ENCODE data around the gene TSPEAR.

Gene TSPEAR

DNA sequence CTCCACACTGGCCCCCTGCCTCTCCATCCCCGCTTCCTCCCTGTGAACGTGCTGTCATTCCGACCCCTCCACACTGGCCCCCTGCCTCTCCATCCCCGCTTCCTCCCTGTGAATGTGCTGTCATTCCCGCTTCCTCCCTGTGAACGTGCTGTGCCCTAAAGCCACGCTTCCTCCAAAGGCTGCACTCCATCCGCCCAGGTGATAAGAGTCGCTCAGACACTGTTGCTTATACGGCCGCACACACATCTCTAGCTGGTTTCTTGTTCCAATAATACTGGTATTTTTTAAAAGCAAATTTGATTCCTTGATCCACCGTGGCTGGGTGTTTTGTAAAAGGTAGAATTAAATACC is 39.3 kb upstream of the TSPEAR start:
- CTCF ChIA-PET = no interaction called here
- TF ChIP-seq LEF1 (IDR thresholded peaks at IDR 0.05; ENCODE audit: borderline replicate concordance) = no peak
- no peak for TF ChIP-seq FOXK2 (IDR thresholded peaks at IDR 0.05)
- POLR2A ChIA-PET = no interaction called here
- no peak for DNase-seq (ENCODE audit: extremely low spot score)

DNA sequence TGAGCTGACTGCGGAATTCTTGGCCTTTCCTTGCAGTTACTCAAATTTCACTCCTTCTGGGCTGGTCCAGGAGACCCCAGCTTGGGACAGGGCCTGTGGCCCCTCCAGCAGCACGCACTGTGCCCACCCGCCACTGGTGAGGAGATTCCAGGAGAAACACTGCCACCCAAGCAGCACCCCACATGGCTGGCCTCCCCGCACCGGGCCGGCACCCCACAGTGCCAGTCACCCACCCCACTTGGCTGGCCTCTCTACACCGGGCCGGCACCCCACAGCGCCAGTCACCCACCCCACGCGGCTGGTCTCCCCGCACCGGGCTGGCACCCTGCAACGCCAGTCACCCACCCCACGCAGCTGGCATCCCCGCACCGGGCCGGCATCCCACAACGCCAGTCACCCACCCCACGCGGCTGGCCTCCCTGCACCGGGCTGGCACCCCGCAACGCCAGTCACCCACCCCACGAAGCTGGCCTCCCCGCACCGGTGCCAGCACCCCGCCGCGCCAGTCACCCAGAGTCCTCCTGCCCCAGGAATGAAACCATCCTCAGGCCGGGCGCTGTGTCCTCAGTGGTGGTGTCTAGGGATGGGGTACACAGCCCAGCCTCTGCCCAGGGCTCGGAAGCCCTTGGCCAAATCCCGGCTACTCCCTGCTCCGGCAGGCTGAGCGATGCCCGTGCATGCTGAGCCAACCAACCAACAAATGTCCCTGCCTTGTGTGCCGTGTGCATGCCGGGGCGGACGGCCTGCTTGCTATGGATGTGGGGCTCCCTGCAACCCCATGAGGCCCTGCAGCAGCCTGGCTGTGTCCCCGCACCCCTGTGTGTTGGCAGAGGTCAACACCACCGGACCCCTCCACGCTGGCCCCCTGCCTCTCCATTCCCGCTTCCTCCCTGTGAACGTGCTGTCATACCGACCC is 38.6 kb upstream of the TSPEAR start:
- CTCF ChIA-PET = no interaction called here
- TF ChIP-seq HDGF (IDR thresholded peaks at IDR 0.05; ENCODE audit: borderline replicate concordance) (no peak), ELF4 (IDR thresholded peaks at IDR 0.05) (no peak), BHLHE40 (IDR thresholded peaks at IDR 0.05; ENCODE audit: borderline replicate concordance) (no peak), L3MBTL2 (conservative IDR thresholded peaks at IDR 0.05) (no peak), NFRKB (IDR thresholded peaks at IDR 0.05) (no peak), FOXK2 (IDR thresholded peaks at IDR 0.05) (no peak), ARNT (IDR thresholded peaks at IDR 0.05) (no peak), CTBP1 (IDR thresholded peaks at IDR 0.05; ENCODE audit: borderline replicate concordance) (no peak), FOXA1 (IDR thresholded peaks at IDR 0.05) (no peak), LEF1 (IDR thresholded peaks at IDR 0.05; ENCODE audit: borderline replicate concordance) (no peak), SUZ12 (IDR thresholded peaks at IDR 0.05) (no peak), SP1 (IDR thresholded peaks at IDR 0.05) (no peak), FOXM1 (IDR thresholded peaks at IDR 0.05; ENCODE audit: borderline replicate concordance) (no peak), ZNF384 (IDR thresholded peaks at IDR 0.05) (no peak), TARDBP (IDR thresholded peaks at IDR 0.05) (no peak)
- TF ChIP-seq, protein P1, sequence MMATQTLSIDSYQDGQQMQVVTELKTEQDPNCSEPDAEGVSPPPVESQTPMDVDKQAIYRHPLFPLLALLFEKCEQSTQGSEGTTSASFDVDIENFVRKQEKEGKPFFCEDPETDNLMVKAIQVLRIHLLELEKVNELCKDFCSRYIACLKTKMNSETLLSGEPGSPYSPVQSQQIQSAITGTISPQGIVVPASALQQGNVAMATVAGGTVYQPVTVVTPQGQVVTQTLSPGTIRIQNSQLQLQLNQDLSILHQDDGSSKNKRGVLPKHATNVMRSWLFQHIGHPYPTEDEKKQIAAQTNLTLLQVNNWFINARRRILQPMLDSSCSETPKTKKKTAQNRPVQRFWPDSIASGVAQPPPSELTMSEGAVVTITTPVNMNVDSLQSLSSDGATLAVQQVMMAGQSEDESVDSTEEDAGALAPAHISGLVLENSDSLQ (IDR thresholded peaks at IDR 0.05) = no peak
- DNase-seq (ENCODE audit: extremely low spot score) = no peak
- POLR2A ChIA-PET = no interaction called here

DNA sequence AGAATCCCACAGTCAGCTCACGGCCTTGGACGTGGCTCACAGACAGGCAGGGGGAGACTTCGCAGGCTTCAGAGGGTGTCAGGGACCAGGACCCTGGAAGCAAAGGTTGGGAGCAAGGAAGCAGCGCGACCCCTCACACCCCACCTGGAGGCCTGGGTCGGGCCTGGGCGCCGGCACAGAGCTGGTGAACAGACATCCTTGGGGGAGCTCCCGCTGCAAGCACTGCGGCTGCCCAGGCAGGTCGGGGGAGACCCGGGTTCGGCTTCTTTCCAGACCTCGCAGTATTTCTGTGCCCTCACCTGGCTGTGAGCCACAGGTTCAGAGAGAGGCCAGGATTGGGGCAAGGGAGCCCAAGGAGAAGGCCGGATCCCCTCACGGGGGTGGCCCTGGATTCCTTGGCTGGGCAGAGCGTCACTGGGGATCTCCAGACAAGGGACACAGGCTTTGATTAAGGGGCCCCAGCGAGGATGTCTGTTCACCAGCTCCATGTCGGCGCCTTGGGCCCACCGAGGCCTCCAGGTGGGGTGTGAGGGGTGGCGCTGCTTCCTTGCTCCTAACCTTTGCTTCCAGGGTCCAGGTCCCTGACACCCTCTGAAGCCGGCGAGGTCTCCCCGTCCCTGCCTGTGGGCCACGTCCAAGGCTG is 37.9 kb upstream of the TSPEAR start:
- CTCF ChIA-PET = interaction anchor here (0.8 kb wide), 1 partner anchor 13 kb away, joined by 3 read pairs; no protein-coding TSS in a partner anchor
- no peak for TF ChIP-seq LEF1 (IDR thresholded peaks at IDR 0.05; ENCODE audit: borderline replicate concordance)
- no peak for TF ChIP-seq ZNF384 (IDR thresholded peaks at IDR 0.05)
- no peak for TF ChIP-seq SP1 (IDR thresholded peaks at IDR 0.05)
- TF ChIP-seq FOXA1 (IDR thresholded peaks at IDR 0.05) = no peak
- no peak for TF ChIP-seq HDGF (IDR thresholded peaks at IDR 0.05; ENCODE audit: borderline replicate concordance)
- TF ChIP-seq, protein P1 (IDR thresholded peaks at IDR 0.05) = no peak
- TF ChIP-seq FOXK2 (IDR thresholded peaks at IDR 0.05) = no peak
- no peak for TF ChIP-seq BHLHE40 (IDR thresholded peaks at IDR 0.05; ENCODE audit: borderline replicate concordance)
- no peak for TF ChIP-seq SUZ12 (IDR thresholded peaks at IDR 0.05)
- TF ChIP-seq ARNT (IDR thresholded peaks at IDR 0.05) = no peak
- TF ChIP-seq CTBP1 (IDR thresholded peaks at IDR 0.05; ENCODE audit: borderline replicate concordance) = no peak
- TF ChIP-seq FOXM1 (IDR thresholded peaks at IDR 0.05; ENCODE audit: borderline replicate concordance) = no peak
- no peak for TF ChIP-seq TARDBP (IDR thresholded peaks at IDR 0.05)
- TF ChIP-seq ELF4 (IDR thresholded peaks at IDR 0.05) = no peak
- TF ChIP-seq L3MBTL2 (conservative IDR thresholded peaks at IDR 0.05) = no peak
- no peak for TF ChIP-seq NFRKB (IDR thresholded peaks at IDR 0.05)
- POLR2A ChIA-PET = no interaction called here
- no peak for DNase-seq (ENCODE audit: extremely low spot score)

DNA sequence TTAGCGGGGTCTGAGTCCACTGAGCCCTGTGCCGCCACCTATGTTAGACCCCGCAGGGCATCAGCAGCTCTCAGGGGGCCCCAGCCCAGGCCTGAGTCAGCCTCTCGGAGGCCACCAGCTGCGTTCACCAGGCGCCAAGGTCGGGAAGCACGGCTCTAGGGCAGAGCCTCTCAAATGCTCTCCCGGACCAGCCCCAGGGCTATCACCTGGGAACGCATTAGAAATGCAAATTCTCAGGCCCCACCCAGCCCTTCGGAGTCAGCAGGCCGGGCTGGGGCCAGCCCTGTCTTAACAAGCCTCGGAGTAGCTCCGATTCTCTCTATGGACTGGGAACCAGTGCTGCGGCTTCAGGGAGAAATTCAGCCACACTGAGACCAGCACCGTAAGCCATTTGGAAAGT is 37.2 kb upstream of the TSPEAR start:
- TF ChIP-seq ZNF384 (IDR thresholded peaks at IDR 0.05) (no peak), SP1 (IDR thresholded peaks at IDR 0.05) (no peak), ELF4 (IDR thresholded peaks at IDR 0.05) (no peak), FOXM1 (IDR thresholded peaks at IDR 0.05; ENCODE audit: borderline replicate concordance) (no peak), LEF1 (IDR thresholded peaks at IDR 0.05; ENCODE audit: borderline replicate concordance) (no peak), HDGF (IDR thresholded peaks at IDR 0.05; ENCODE audit: borderline replicate concordance) (no peak), FOXK2 (IDR thresholded peaks at IDR 0.05) (no peak), FOXA1 (IDR thresholded peaks at IDR 0.05) (no peak), BHLHE40 (IDR thresholded peaks at IDR 0.05; ENCODE audit: borderline replicate concordance) (no peak), ARNT (IDR thresholded peaks at IDR 0.05) (no peak)
- ChIA-PET CTCF (interaction anchor here (0.8 kb wide), 1 partner anchor 13 kb away, joined by 3 read pairs; no protein-coding TSS in a partner anchor), POLR2A (no interaction called here)
- DNase-seq (ENCODE audit: extremely low spot score) = no peak

DNA sequence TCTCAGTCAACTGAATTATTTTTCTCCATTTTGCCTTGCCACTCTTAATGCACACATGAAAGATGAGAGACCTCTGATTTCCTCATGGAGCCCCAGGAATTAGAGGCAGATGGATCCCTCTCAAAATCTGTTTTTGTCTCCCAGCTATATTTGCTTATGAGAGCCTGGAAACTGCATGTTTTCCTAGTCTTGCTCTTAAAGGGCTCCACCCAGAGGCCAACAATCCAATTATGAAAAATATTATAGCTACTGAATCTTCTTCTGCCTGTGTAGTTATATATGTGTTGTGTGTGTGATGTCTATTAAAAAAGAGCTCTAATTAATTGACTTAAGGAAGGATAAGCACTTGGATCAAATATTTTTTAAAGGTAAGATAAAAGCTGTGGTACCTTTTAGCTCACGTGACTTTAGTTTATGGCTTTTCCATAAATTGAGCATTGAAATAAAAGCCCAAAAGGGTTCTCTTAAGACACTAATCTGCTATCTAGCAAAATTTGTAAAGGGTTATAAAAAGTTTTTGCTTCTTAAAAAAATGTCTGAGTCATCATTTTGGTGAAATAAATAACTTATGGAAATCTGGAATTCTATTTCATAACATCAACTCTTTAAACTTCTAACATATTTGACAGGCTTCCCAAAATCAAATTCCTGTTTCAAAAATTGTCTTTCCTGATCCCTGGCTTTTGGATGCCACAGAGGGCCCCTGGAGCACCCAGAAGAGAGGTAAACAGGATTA is 31.2 kb upstream of the TSPEAR start:
- POLR2A ChIA-PET = no interaction called here
- TF ChIP-seq L3MBTL2 (conservative IDR thresholded peaks at IDR 0.05) (no peak), BHLHE40 (IDR thresholded peaks at IDR 0.05; ENCODE audit: borderline replicate concordance) (no peak), FOXA1 (IDR thresholded peaks at IDR 0.05) (no peak), ZNF384 (IDR thresholded peaks at IDR 0.05) (no peak)
- CTCF ChIA-PET = interaction anchor here (0.5 to 1.4 kb wide), 7 partner anchors 10 to 232 kb away, joined by 3 to 10 read pairs (median 3); no protein-coding TSS in a partner anchor
- DNase-seq (ENCODE audit: extremely low spot score) = no peak

DNA sequence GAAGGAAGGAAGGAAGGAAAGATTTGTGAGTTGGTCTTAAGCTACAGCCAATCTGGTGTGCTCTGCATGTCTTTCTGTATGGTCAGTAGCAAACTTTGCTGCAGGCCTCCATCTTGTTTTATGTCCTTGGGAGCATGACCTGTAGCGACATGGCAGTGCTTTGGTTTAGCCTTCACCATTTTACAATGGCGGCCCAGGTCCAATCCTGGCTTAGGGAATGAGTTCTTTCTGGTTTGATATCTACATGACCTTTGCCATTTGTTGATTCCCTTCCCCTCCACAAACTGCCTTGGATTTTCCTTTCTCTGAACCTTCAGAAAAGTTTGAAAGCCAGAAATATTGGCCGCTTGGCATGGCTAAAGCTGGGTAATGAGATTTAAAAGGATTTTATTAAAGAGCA is 30.5 kb upstream of the TSPEAR start:
- CTCF ChIA-PET = interaction anchor here (0.9 to 1.4 kb wide), 5 partner anchors 11 to 232 kb away, joined by 3 to 10 read pairs (median 4); no protein-coding TSS in a partner anchor
- TF ChIP-seq SP1 (IDR thresholded peaks at IDR 0.05) (no peak), LEF1 (IDR thresholded peaks at IDR 0.05; ENCODE audit: borderline replicate concordance) (no peak), BHLHE40 (IDR thresholded peaks at IDR 0.05; ENCODE audit: borderline replicate concordance) (no peak), FOXA1 (IDR thresholded peaks at IDR 0.05) (no peak)
- TF ChIP-seq, protein P1 (IDR thresholded peaks at IDR 0.05) = no peak
- no peak for DNase-seq (ENCODE audit: extremely low spot score)
- POLR2A ChIA-PET = no interaction called here

Data from HEK293T (cell line).